IMR-90 (cell line): Measurements from ENCODE around the gene ABHD12B. TPM values are rescaled to one million over a fixed set of nuclear protein-coding genes. Genes with fewer than 3 reads are reported as not detected.

Source experiments
- ATAC-seq: fragments of 200-7000 bp; cut with Tn5 transposase; 2 replicates; pipeline ENCODE4 v1.9.1; 2020; ENCODE audit warnings: low read depth, mild to moderate bottlenecking, moderate library complexity
- BruUV-seq: library from RNA; stranded (reverse); fragments of 400-500 nt; replicated peaks from 2 replicates; lab custom pipeline; 2021; lab: Mats Ljungman, UMichigan
- CTCF ChIA-PET: fragments of 300-600 bp; formaldehyde crosslinking; extraction: SDS; loops from one replicate; lab custom pipeline; 2021; ENCODE audit warnings: antibody characterized with exemption; lab: Yijun Ruan, JAX
- POLR2A ChIA-PET: fragments of 300-600 bp; sonication (Branson Sonifier 250); formaldehyde crosslinking; loops from one replicate; lab custom pipeline; 2022; ENCODE audit warnings: antibody characterized with exemption; ENCODE audit not compliant: unreplicated experiment; lab: Charles Lee
- DNase-seq: peaks from one replicate; pipeline ENCODE4 v3.0.0; 2013
- H2AFZ ChIP-seq: replicated peaks from 2 replicates; pipeline ENCODE3; 2013; ENCODE audit warnings: low read length, mild to moderate bottlenecking; ENCODE audit not compliant: poor library complexity
- H2AK5ac ChIP-seq: 2 replicates; pipeline ENCODE4 v1.6.1; 2013; ENCODE audit warnings: low read depth, low read length, inconsistent platforms
- H2AK9ac ChIP-seq: replicated peaks from 2 replicates; pipeline ENCODE3; 2013; ENCODE audit warnings: mild to moderate bottlenecking, low read depth, low read length, moderate library complexity; ENCODE audit not compliant: poor library complexity
- H2BK120ac ChIP-seq: 2 replicates; pipeline ENCODE4 v1.6.1; 2013; ENCODE audit warnings: low read depth, low read length, inconsistent platforms
- H2BK15ac ChIP-seq: 3 replicates; pipeline ENCODE4 v1.6.1; 2013; ENCODE audit warnings: low read depth, low read length, inconsistent platforms
- H2BK20ac ChIP-seq: 2 replicates; pipeline ENCODE4 v1.6.1; 2013; ENCODE audit warnings: low read depth, mild to moderate bottlenecking, inconsistent platforms, low read length, moderate library complexity
- H2BK5ac ChIP-seq: 2 replicates; pipeline ENCODE4 v1.6.1; 2013; ENCODE audit warnings: mild to moderate bottlenecking, low read depth, low read length, inconsistent platforms; ENCODE audit not compliant: poor library complexity, severe bottlenecking
- H3K14ac ChIP-seq: replicated peaks from 2 replicates; pipeline ENCODE4 v1.6.1; 2013; ENCODE audit warnings: low read depth, low read length, inconsistent platforms
- H3K18ac ChIP-seq: 2 replicates; pipeline ENCODE4 v1.6.1; 2013; ENCODE audit warnings: low read depth, low read length, control low read depth
- H3K23ac ChIP-seq: 2 replicates; pipeline ENCODE4 v1.6.1; 2013; ENCODE audit warnings: low read depth, low read length, inconsistent platforms
- H3K27ac ChIP-seq: 2 replicates; pipeline ENCODE4 v1.5.1; 2013; ENCODE audit warnings: mild to moderate bottlenecking, control low read depth, low read length; ENCODE audit not compliant: insufficient read depth
- H3K27me3 ChIP-seq: 2 replicates; pipeline ENCODE4 v1.6.1; 2013; ENCODE audit warnings: low read length; ENCODE audit not compliant: control insufficient read depth, insufficient read depth
- H3K36me3 ChIP-seq: 2 replicates; pipeline ENCODE4 v1.6.1; 2013; ENCODE audit warnings: low read length, mixed read lengths; ENCODE audit not compliant: control insufficient read depth, insufficient read depth
- H3K4ac ChIP-seq: 2 replicates; pipeline ENCODE4 v1.6.1; 2013; ENCODE audit warnings: low read depth, low read length, inconsistent platforms
- H3K4me1 ChIP-seq: 2 replicates; pipeline ENCODE4 v1.6.1; 2013; ENCODE audit warnings: low read length, mixed read lengths; ENCODE audit not compliant: control insufficient read depth, insufficient read depth
- H3K4me2 ChIP-seq: 2 replicates; pipeline ENCODE4 v1.6.1; 2013; ENCODE audit warnings: low read depth, mild to moderate bottlenecking, control low read depth, low read length, moderate library complexity
- H3K4me3 ChIP-seq: 2 replicates; pipeline ENCODE4 v1.5.1; 2013; ENCODE audit warnings: low read depth, mild to moderate bottlenecking, control low read depth, low read length, moderate library complexity; ENCODE audit not compliant: insufficient read depth
- H3K56ac ChIP-seq: 2 replicates; pipeline ENCODE4 v1.6.1; 2013; ENCODE audit warnings: low read length, inconsistent platforms; ENCODE audit not compliant: insufficient read depth; ENCODE audit errors: extremely low read depth
- H3K79me1 ChIP-seq, 2 experiments: 2 replicates each; pipeline ENCODE4 v1.6.1; 2013; ENCODE audit warnings: low read length in 2 of 2, inconsistent platforms in 1 of 2, low read depth in 1 of 2
- H3K9ac ChIP-seq: 2 replicates; pipeline ENCODE4 v1.6.1; 2013; ENCODE audit warnings: low read depth, low read length, control low read depth
- H3K9me1 ChIP-seq: 2 replicates; pipeline ENCODE4 v1.6.1; 2013; ENCODE audit warnings: low read length, inconsistent platforms; ENCODE audit not compliant: insufficient read depth
- H3K9me3 ChIP-seq: 2 replicates; pipeline ENCODE4 v1.6.1; 2013; ENCODE audit warnings: low read length; ENCODE audit not compliant: control insufficient read depth, insufficient read depth
- H4K20me1 ChIP-seq: 2 replicates; pipeline ENCODE4 v1.6.1; 2013; ENCODE audit warnings: low read length, inconsistent platforms; ENCODE audit not compliant: insufficient read depth
- H4K5ac ChIP-seq: 2 replicates; pipeline ENCODE4 v1.6.1; 2013; ENCODE audit warnings: mild to moderate bottlenecking, low read depth, low read length, control low read depth
- H4K8ac ChIP-seq, 2 experiments: 2 replicates each; pipeline ENCODE4 v1.6.1; 2013; ENCODE audit warnings: low read depth in 2 of 2, low read length in 2 of 2, control low read depth in 1 of 2, inconsistent platforms in 1 of 2
- H4K91ac ChIP-seq: 2 replicates; pipeline ENCODE4 v1.6.1; 2013; ENCODE audit warnings: low read depth, low read length, inconsistent platforms; ENCODE audit not compliant: insufficient read depth
- BHLHE40 ChIP-seq: fragments of 150-350 bp; IDR thresholded peaks from 2 replicates; pipeline ENCODE4 v1.6.1; 2016; ENCODE audit warnings: mild to moderate bottlenecking, low read depth, low read length
- CHD1 ChIP-seq: IDR thresholded peaks from 2 replicates; pipeline ENCODE4 v1.6.1; 2012; ENCODE audit warnings: low read depth, low read length, improper control_type of control experiment
- FOS ChIP-seq: fragments of 150-350 bp; IDR thresholded peaks from 2 replicates; pipeline ENCODE4 v1.6.1; 2016; ENCODE audit warnings: low read depth, low read length
- MAFK ChIP-seq: IDR thresholded peaks from 2 replicates; pipeline ENCODE4 v1.6.1; 2012; ENCODE audit warnings: low read depth, low read length, improper control_type of control experiment
- MAZ ChIP-seq: IDR thresholded peaks from 2 replicates; pipeline ENCODE4 v1.6.1; 2012; ENCODE audit warnings: low read depth, mild to moderate bottlenecking, low read length, improper control_type of control experiment, moderate library complexity, borderline replicate concordance
- MXI1 ChIP-seq: IDR thresholded peaks from 2 replicates; pipeline ENCODE4 v1.6.1; 2012; ENCODE audit warnings: low read depth, mild to moderate bottlenecking, low read length, moderate library complexity, borderline replicate concordance
- RCOR1 ChIP-seq: IDR thresholded peaks from 2 replicates; pipeline ENCODE4 v1.6.1; 2012; ENCODE audit warnings: mild to moderate bottlenecking, low read length, improper control_type of control experiment; ENCODE audit not compliant: insufficient replicate concordance
- WGBS, 2 experiments: methylation state at CpG; one replicate each; pipeline versions ENCODE4 v1.1.5 to v1.1.7; 2013; ENCODE audit warnings: missing lambda C conversion rate in 2 of 2; ENCODE audit not compliant: insufficient read length in 1 of 2; ENCODE audit errors: extremely low coverage in 2 of 2; 5-methylcytosine and 5-hydroxymethylcytosine counted together
- dilution Hi-C: fragments of 300-500 bp; cut with HindIII; formaldehyde crosslinking; loops from one replicate; pipeline ENCODE4 v1.14.3; 2018; ENCODE audit warnings: low sequenced_read_pairs; ENCODE audit not compliant: unreplicated experiment
- in situ Hi-C: fragments of 300-500 bp; cut with MboI; formaldehyde crosslinking; loops from 3 replicates; pipeline ENCODE4 v1.14.3; 2019; ENCODE audit warnings: low sequenced_read_pairs, inconsistent platforms, mixed read lengths
- intact Hi-C: fragments of 100-400 bp; cut with micrococcal nuclease; formaldehyde crosslinking; loops from 2 replicates; pipeline ENCODE4 v1.10.0; 2022
- polyA plus RNA-seq, 3 experiments: library from polyadenylated mRNA; depleted of rRNA; stranded (reverse); fragments of >200 nt; gene quantifications; 2 replicates each; pipeline ENCODE4 v1.2.3, GENCODE V29; 2012; ENCODE audit warnings: low replicate concordance in 1 of 3
- total RNA-seq: library from RNA; depleted of rRNA; stranded (reverse); fragments of >200 nt; gene quantifications from 2 replicates; pipeline ENCODE4 v1.2.3, GENCODE V29; 2012
- TF ChIP-seq, protein P1 (sequence below): fragments of 150-350 bp; IDR thresholded peaks from 2 replicates; pipeline ENCODE4 v1.6.1; 2017; ENCODE audit warnings: mild to moderate bottlenecking, antibody characterized with exemption, low read length, low read depth
- TF ChIP-seq, protein P2 (sequence below): fragments of 150-350 bp; IDR thresholded peaks from 2 replicates; pipeline ENCODE4 v1.6.1; 2016; ENCODE audit warnings: low read depth, mild to moderate bottlenecking, low read length, moderate library complexity, borderline replicate concordance

Gene ABHD12B
- total and polyA plus RNA-seq, 2 of the 4 experiments (the other 2 are of a cell fraction), result 0.18 TPM; not detected in 1

DNA sequence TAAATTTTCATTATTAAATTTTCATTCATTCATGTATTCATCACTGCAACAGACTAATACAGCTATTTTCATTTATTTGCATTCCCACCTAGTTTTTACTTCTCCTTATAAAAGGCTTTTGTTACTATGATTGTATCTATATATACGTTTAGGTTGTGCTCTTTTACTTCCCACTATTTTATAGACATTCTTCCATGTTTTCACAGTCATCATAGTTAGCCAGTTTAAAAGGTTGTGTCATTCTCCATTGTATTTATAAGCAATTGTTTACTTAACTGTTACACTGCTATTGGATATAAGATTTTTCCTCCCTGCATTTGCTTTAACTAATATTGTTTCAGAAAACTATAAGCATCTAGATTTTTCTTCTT lies 12.0 kb downstream of the ABHD12B start:
- Histone ChIP-seq H3K23ac (no peak overlapping the region), H3K18ac (no peak overlapping the region), H4K91ac (no peak overlapping the region), H2AFZ (no peak overlapping the region), H2AK9ac (no peak overlapping the region), H4K8ac (no peak overlapping the region), H4K5ac (no peak overlapping the region), H2BK15ac (no peak overlapping the region), H2BK5ac (no peak overlapping the region), H2BK120ac (no peak overlapping the region), H3K4me1 (peaks cover 2% of the 10 kb centered on the region; the same call in 1 of the 2 replicates), H2AK5ac (no peak overlapping the region), H3K9me3 (no peaks in the 10 kb centered on the region), H3K9ac (no peak overlapping the region), H3K79me1 (no peaks in the 10 kb centered on the region), H2BK20ac (no peak overlapping the region), H3K56ac (no peak overlapping the region), H3K27me3 (peaks cover 2% of the 10 kb centered on the region; the same call in 1 of the 2 replicates), H3K27ac (no peak overlapping the region), H3K14ac (no peak overlapping the region), H3K9me1 (0 out of 2 replicates have a peak, but pooled peaks cover 2% of the 10 kb centered on the region), H4K20me1 (no peaks in the 10 kb centered on the region), H3K36me3 (no peaks in the 10 kb centered on the region), H3K4me2 (no peak overlapping the region), H3K4ac (no peak overlapping the region), H3K4me3 (no peak overlapping the region)
- dilution Hi-C loops, result no loop called here
- no peak for ATAC-seq
- no CpG with 5 or more reads among the region's 1 CpG for WGBS, 2 experiments
- in situ Hi-C loops, result no loop called here
- intact Hi-C loops, result no loop called here
- no peak for TF ChIP-seq RCOR1
- no peak for TF ChIP-seq FOS
- TF ChIP-seq CHD1, result no peak
- no peak for TF ChIP-seq BHLHE40
- TF ChIP-seq MAZ, result no peak
- TF ChIP-seq, protein P1, sequence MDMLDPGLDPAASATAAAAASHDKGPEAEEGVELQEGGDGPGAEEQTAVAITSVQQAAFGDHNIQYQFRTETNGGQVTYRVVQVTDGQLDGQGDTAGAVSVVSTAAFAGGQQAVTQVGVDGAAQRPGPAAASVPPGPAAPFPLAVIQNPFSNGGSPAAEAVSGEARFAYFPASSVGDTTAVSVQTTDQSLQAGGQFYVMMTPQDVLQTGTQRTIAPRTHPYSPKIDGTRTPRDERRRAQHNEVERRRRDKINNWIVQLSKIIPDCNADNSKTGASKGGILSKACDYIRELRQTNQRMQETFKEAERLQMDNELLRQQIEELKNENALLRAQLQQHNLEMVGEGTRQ, result no peak
- TF ChIP-seq, protein P2, sequence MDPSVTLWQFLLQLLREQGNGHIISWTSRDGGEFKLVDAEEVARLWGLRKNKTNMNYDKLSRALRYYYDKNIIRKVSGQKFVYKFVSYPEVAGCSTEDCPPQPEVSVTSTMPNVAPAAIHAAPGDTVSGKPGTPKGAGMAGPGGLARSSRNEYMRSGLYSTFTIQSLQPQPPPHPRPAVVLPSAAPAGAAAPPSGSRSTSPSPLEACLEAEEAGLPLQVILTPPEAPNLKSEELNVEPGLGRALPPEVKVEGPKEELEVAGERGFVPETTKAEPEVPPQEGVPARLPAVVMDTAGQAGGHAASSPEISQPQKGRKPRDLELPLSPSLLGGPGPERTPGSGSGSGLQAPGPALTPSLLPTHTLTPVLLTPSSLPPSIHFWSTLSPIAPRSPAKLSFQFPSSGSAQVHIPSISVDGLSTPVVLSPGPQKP, result no peak
- no peak for TF ChIP-seq MXI1
- TF ChIP-seq MAFK, result no peak
- no TSS peak for BruUV-seq
- DNase-seq, result no peak
- CTCF ChIA-PET, result interaction anchor here (1.3 kb wide), 1 partner anchor 27 kb away, joined by 3 read pairs; no protein-coding TSS in a partner anchor
- POLR2A ChIA-PET, result no interaction called here
